ENCODE measurements around the gene PDE4B.

- TF ChIP-seq CTCF (IDR thresholded peaks at IDR 0.05) (no peak), EZH2 (IDR thresholded peaks at IDR 0.05) (no peak)
Measured at GRCh38 chr1:66182026-66182425, 389.3 kb downstream of the PDE4B start.
